ENCODE measurements around the gene ENAM. TPM values are rescaled to one million over a fixed set of nuclear protein-coding genes. Genes with fewer than 3 reads are reported as not detected.

ENAM gene
- not detected in 3 replicates for polyA plus RNA-seq
- not detected for polyA plus RNA-seq (2011; ENCODE audit: low read depth)
- polyA plus RNA-seq (2011; cell fraction: cytosol; rRNA removed) = not detected in 2 replicates
- not detected in 2 replicates for polyA plus RNA-seq (2011; cell fraction: nucleus; rRNA removed)
- not detected in 2 replicates for polyA plus RNA-seq (2012; ENCODE audit: low replicate concordance)
- not detected in 3 replicates for polyA minus RNA-seq
- polyA minus RNA-seq (2011; cell fraction: cytosol; rRNA and poly(A)+ RNA removed) = not detected
- not detected in 2 replicates for polyA minus RNA-seq (2011; cell fraction: nucleus; rRNA and poly(A)+ RNA removed)

GRCh38 chr4:70628444-70628843 lies at the start of gene ENAM:
Gene ENAM (plus strand): TSS chr4:70628744. CDS start chr4:70629501, 757 bp downstream.
- H3K27me3 ChIP-seq (ENCODE audit: control insufficient read depth, extremely low read depth, insufficient read depth, low read length) = no peaks in the 10 kb centered on the region
- dilution Hi-C loops (cut with MboI; ENCODE audit: extremely low pct_ligation_motif_present, low sequenced_read_pairs) = no loop called here
- no peak within 1 kb of the TSS for H2AFZ ChIP-seq (ENCODE audit: control insufficient read depth, low read length)
- H3K4me3 ChIP-seq (ENCODE audit: control insufficient read depth in 2 of 3, extremely low read depth in 1 of 3, insufficient read depth in 2 of 3, low read depth in 1 of 3, low read length in 3 of 3) = no peak within 1 kb of the TSS
- H3K9me3 ChIP-seq (ENCODE audit: control insufficient read depth, low read depth, low read length) = no peaks in the 10 kb centered on the region
- no peak for DNase-seq (ENCODE audit: low read depth, low spot score)
- peaks cover 8% of the 10 kb centered on the region for H3K4me1 ChIP-seq (ENCODE audit: control insufficient read depth, extremely low read depth, insufficient read depth, low read length)
- H4K20me1 ChIP-seq (ENCODE audit: control insufficient read depth, extremely low read depth, insufficient read depth, low read length) = no peaks in the 10 kb centered on the region
- no peaks in the 10 kb centered on the region for H3K79me2 ChIP-seq (ENCODE audit: control insufficient read depth, insufficient read depth, low read length)
- no peaks in the 10 kb centered on the region for H3K9me1 ChIP-seq (ENCODE audit: control insufficient read depth, extremely low read depth, insufficient read depth, low read length)
- TF ChIP-seq, protein P1, sequence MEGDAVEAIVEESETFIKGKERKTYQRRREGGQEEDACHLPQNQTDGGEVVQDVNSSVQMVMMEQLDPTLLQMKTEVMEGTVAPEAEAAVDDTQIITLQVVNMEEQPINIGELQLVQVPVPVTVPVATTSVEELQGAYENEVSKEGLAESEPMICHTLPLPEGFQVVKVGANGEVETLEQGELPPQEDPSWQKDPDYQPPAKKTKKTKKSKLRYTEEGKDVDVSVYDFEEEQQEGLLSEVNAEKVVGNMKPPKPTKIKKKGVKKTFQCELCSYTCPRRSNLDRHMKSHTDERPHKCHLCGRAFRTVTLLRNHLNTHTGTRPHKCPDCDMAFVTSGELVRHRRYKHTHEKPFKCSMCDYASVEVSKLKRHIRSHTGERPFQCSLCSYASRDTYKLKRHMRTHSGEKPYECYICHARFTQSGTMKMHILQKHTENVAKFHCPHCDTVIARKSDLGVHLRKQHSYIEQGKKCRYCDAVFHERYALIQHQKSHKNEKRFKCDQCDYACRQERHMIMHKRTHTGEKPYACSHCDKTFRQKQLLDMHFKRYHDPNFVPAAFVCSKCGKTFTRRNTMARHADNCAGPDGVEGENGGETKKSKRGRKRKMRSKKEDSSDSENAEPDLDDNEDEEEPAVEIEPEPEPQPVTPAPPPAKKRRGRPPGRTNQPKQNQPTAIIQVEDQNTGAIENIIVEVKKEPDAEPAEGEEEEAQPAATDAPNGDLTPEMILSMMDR (optimal IDR thresholded peaks at IDR 0.05 in 1 of 3, IDR thresholded peaks at IDR 0.05 in 1 of 3, conservative IDR thresholded peaks at IDR 0.05 in 1 of 3; ENCODE audit: extremely low read depth in 1 of 3, insufficient read depth in 2 of 3, low read length in 3 of 3) = no peak
- no peak for TF ChIP-seq EZH2 (IDR thresholded peaks at IDR 0.05; ENCODE audit: low read length)
- H3K27ac ChIP-seq (ENCODE audit: control insufficient read depth, insufficient read depth, low read length) = no peak within 1 kb of the TSS
- no peak within 1 kb of the TSS for H3K4me2 ChIP-seq (ENCODE audit: control insufficient read depth, extremely low read depth, insufficient read depth, low read depth, low read length)
- FAIRE-seq = no peak
- H3K36me3 ChIP-seq (ENCODE audit: control insufficient read depth in 2 of 2, extremely low read depth in 1 of 2, insufficient read depth in 2 of 2, low read length in 2 of 2) = no peaks in the 10 kb centered on the region
- no peak within 1 kb of the TSS for H3K9ac ChIP-seq (ENCODE audit: control insufficient read depth, extremely low read depth, insufficient read depth, low read length)

GRCh38 chr4:70581980-70582379 lies 46.6 kb upstream of the ENAM start:
- FAIRE-seq (no peak), DNase-seq (ENCODE audit: low read depth, low spot score) (no peak)
- Histone ChIP-seq H3K79me2 (ENCODE audit: control insufficient read depth, insufficient read depth, low read length) (no peaks in the 10 kb centered on the region), H4K20me1 (ENCODE audit: control insufficient read depth, extremely low read depth, insufficient read depth, low read length) (no peaks in the 10 kb centered on the region), H3K36me3 (ENCODE audit: control insufficient read depth in 2 of 2, extremely low read depth in 1 of 2, insufficient read depth in 2 of 2, low read length in 2 of 2) (no peaks in the 10 kb centered on the region), H3K27me3 (ENCODE audit: control insufficient read depth, extremely low read depth, insufficient read depth, low read length) (no peaks in the 10 kb centered on the region), H3K4me2 (ENCODE audit: control insufficient read depth, extremely low read depth, insufficient read depth, low read depth, low read length) (no peak overlapping the region), H3K9me3 (ENCODE audit: control insufficient read depth, low read depth, low read length) (no peaks in the 10 kb centered on the region), H3K9ac (ENCODE audit: control insufficient read depth, extremely low read depth, insufficient read depth, low read length) (no peak overlapping the region), H3K4me1 (ENCODE audit: control insufficient read depth, extremely low read depth, insufficient read depth, low read length) (no peaks in the 10 kb centered on the region), H3K27ac (ENCODE audit: control insufficient read depth, insufficient read depth, low read length) (no peak overlapping the region), H3K4me3 (ENCODE audit: control insufficient read depth in 2 of 3, extremely low read depth in 1 of 3, insufficient read depth in 2 of 3, low read depth in 1 of 3, low read length in 3 of 3) (no peak overlapping the region), H2AFZ (ENCODE audit: control insufficient read depth, low read length) (no peak overlapping the region), H3K9me1 (ENCODE audit: control insufficient read depth, extremely low read depth, insufficient read depth, low read length) (no peaks in the 10 kb centered on the region)
- TF ChIP-seq, protein P1 (optimal IDR thresholded peaks at IDR 0.05 in 1 of 3, IDR thresholded peaks at IDR 0.05 in 1 of 3, conservative IDR thresholded peaks at IDR 0.05 in 1 of 3; ENCODE audit: extremely low read depth in 1 of 3, insufficient read depth in 2 of 3, low read length in 3 of 3) = no peak
- TF ChIP-seq EZH2 (IDR thresholded peaks at IDR 0.05; ENCODE audit: low read length) = no peak
- dilution Hi-C loops (cut with MboI; ENCODE audit: extremely low pct_ligation_motif_present, low sequenced_read_pairs) = no loop called here
